ENCODE results near the gene ABCA4.

The ABCA4 gene

DNA sequence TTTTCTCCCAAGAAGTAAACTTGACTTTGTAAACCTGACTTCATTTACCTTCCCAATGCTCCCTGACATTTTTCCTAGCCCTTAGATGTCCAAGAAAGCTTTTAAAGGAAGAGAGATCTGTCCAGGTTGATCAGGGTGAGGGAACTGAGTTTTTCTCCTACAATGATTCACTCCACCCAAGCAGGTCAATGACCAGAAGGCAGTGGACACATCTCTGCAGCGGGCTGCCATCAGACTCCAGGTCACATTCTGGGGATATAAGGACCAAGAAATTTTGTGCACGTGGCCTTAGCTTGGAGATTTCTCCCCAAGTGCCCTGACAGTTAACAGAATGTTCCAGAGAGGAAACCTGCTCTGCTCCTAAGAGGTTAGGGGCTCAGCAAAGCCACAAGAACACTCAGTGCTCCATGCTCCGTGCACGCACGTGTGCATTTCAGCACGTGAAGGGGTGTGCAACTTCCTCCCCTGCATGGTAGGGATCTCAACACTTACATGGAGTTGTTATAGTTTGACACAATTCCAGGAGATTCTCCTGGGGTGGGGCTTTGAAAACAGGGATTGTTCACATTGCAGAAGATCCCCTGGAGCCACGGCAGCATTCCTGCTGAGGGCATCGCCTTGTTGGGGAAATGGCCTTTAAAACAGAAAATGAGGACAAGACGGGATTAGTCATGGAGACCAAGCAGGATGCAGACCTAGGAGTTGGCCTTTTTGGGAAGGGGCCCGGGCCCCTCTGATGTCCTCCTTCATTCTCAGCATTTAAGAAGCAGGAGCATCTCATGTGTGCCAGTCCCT is 9.8 kb downstream of the ABCA4 start:
- DNase-seq, result no peak
- Histone ChIP-seq H3K9ac (ENCODE audit: low read length) (no peak overlapping the region), H3K4me2 (ENCODE audit: low read depth, low read length) (peak overlapping the region; percentile 29; the same call in 1 of the 2 replicates), H3K4me3 (ENCODE audit: low read length) (no peak overlapping the region), H3K4me1 (ENCODE audit: low read length) (peaks cover 9% of the 10 kb centered on the region; the same call in 1 of the 2 replicates), H3K27me3 (replicated peaks; ENCODE audit: insufficient read depth, low read length) (peaks cover 81% of the 10 kb centered on the region), H3K9me3 (replicated peaks; ENCODE audit: insufficient read depth, low read length) (no peaks in the 10 kb centered on the region), H3K9me2 (replicated peaks; ENCODE audit: insufficient read depth, low read length) (no peaks in the 10 kb centered on the region), H3F3A (ENCODE audit: insufficient read depth, low read length) (peaks cover 3% of the 10 kb centered on the region; the same call in 1 of the 2 replicates), H3K27ac (ENCODE audit: low read length) (no peak overlapping the region), H2AFZ (ENCODE audit: low read length) (no peak overlapping the region), H4K20me1 (ENCODE audit: insufficient read depth, low read length) (no peaks in the 10 kb centered on the region), H3K36me3 (replicated peaks; ENCODE audit: insufficient read depth, low read length) (no peaks in the 10 kb centered on the region), H3K79me2 (ENCODE audit: low read length) (no peaks in the 10 kb centered on the region)
- TF ChIP-seq EZH2 (optimal IDR thresholded peaks at IDR 0.05; ENCODE audit: low read depth, low read length), result no peak
- TF ChIP-seq, protein P1, sequence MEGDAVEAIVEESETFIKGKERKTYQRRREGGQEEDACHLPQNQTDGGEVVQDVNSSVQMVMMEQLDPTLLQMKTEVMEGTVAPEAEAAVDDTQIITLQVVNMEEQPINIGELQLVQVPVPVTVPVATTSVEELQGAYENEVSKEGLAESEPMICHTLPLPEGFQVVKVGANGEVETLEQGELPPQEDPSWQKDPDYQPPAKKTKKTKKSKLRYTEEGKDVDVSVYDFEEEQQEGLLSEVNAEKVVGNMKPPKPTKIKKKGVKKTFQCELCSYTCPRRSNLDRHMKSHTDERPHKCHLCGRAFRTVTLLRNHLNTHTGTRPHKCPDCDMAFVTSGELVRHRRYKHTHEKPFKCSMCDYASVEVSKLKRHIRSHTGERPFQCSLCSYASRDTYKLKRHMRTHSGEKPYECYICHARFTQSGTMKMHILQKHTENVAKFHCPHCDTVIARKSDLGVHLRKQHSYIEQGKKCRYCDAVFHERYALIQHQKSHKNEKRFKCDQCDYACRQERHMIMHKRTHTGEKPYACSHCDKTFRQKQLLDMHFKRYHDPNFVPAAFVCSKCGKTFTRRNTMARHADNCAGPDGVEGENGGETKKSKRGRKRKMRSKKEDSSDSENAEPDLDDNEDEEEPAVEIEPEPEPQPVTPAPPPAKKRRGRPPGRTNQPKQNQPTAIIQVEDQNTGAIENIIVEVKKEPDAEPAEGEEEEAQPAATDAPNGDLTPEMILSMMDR (IDR thresholded peaks at IDR 0.05; ENCODE audit: low read length), result no peak
- TF ChIP-seq EZH2phosphoT487 (IDR thresholded peaks at IDR 0.05; ENCODE audit: low read length), result no peak

DNA sequence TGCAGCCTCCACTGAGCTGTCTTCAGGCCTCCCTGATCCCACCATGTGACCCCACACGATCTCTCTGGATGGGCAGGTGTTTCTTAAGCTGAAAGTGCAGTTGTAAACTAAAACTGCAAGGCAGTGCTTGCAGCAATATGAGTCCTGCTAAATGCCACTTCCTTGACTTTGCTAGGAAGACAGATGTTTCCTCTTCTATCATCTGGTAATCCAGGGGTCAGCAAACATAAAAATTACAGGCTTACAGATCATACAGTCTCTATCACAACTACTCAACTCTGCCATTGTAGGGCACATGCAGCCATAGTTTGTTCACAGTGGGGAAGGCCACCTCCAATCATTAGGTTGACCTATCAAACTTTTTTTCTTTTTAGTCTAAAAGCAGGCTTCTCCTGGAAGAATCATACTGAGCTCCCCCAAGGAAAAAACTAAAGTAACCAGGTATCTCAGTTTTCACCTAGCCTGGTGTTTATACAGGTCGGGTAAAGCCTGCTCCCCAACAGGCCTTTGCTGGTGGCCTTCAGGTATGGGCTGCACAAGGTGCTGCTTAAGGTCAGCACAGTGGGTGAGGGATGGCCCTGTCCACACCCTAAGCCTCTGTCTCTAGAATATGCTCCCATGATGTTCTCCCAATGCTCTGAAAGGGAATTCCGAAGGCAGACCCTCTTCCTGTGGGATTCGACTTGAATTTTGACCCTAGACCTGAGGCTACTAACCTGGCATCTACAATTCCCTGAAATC is 10.8 kb downstream of the ABCA4 start:
- Histone ChIP-seq H3K4me2 (ENCODE audit: low read depth, low read length) (no peak overlapping the region), H3K9me3 (replicated peaks; ENCODE audit: insufficient read depth, low read length) (no peaks in the 10 kb centered on the region), H3K36me3 (replicated peaks; ENCODE audit: insufficient read depth, low read length) (no peaks in the 10 kb centered on the region), H3K4me1 (ENCODE audit: low read length) (peaks cover 12% of the 10 kb centered on the region; the same call in 1 of the 2 replicates), H3F3A (ENCODE audit: insufficient read depth, low read length) (peaks cover 3% of the 10 kb centered on the region; the same call in 1 of the 2 replicates), H3K27ac (ENCODE audit: low read length) (no peak overlapping the region), H3K79me2 (ENCODE audit: low read length) (no peaks in the 10 kb centered on the region), H3K9ac (ENCODE audit: low read length) (no peak overlapping the region), H3K4me3 (ENCODE audit: low read length) (no peak overlapping the region), H2AFZ (ENCODE audit: low read length) (no peak overlapping the region), H3K27me3 (replicated peaks; ENCODE audit: insufficient read depth, low read length) (peaks cover 73% of the 10 kb centered on the region), H4K20me1 (ENCODE audit: insufficient read depth, low read length) (no peaks in the 10 kb centered on the region), H3K9me2 (replicated peaks; ENCODE audit: insufficient read depth, low read length) (no peaks in the 10 kb centered on the region)
- TF ChIP-seq EZH2 (optimal IDR thresholded peaks at IDR 0.05; ENCODE audit: low read depth, low read length) (no peak), EZH2phosphoT487 (IDR thresholded peaks at IDR 0.05; ENCODE audit: low read length) (no peak)
- TF ChIP-seq, protein P1 (IDR thresholded peaks at IDR 0.05; ENCODE audit: low read length), result no peak
- no peak for DNase-seq

DNA sequence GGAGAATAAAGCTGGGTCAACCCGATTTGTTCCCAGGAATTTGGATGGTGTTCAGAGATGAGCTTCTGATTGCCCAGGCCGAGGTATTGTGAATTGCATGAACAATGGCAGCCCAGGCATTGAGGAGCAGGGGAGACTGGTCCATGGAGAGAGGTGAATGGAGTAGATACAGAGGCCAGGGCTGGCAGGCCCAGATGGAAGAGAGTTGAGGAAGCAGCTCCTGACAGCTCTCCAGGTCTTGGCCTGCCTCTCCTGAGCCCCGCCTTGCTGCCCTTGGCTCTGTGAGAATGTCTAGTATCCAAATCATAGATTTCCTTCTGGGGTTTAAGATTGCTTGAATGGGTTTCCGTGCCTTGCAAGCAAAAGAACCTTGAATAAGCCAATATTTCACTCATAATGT is 11.5 kb downstream of the ABCA4 start:
- TF ChIP-seq EZH2 (optimal IDR thresholded peaks at IDR 0.05; ENCODE audit: low read depth, low read length) (no peak), EZH2phosphoT487 (IDR thresholded peaks at IDR 0.05; ENCODE audit: low read length) (no peak)
- TF ChIP-seq, protein P1 (IDR thresholded peaks at IDR 0.05; ENCODE audit: low read length), result no peak
- Histone ChIP-seq H4K20me1 (ENCODE audit: insufficient read depth, low read length) (no peaks in the 10 kb centered on the region), H3K9me2 (replicated peaks; ENCODE audit: insufficient read depth, low read length) (no peaks in the 10 kb centered on the region), H3F3A (ENCODE audit: insufficient read depth, low read length) (peaks cover 3% of the 10 kb centered on the region; the same call in 1 of the 2 replicates), H3K79me2 (ENCODE audit: low read length) (no peaks in the 10 kb centered on the region), H3K4me2 (ENCODE audit: low read depth, low read length) (no peak overlapping the region), H2AFZ (ENCODE audit: low read length) (no peak overlapping the region), H3K27me3 (replicated peaks; ENCODE audit: insufficient read depth, low read length) (peaks cover 74% of the 10 kb centered on the region), H3K4me3 (ENCODE audit: low read length) (no peak overlapping the region), H3K27ac (ENCODE audit: low read length) (no peak overlapping the region), H3K9me3 (replicated peaks; ENCODE audit: insufficient read depth, low read length) (no peaks in the 10 kb centered on the region), H3K9ac (ENCODE audit: low read length) (no peak overlapping the region), H3K36me3 (replicated peaks; ENCODE audit: insufficient read depth, low read length) (no peaks in the 10 kb centered on the region), H3K4me1 (ENCODE audit: low read length) (peaks cover 12% of the 10 kb centered on the region; the same call in 1 of the 2 replicates)
- no peak for DNase-seq
